Activated CD8-positive, alpha-beta T cell treated with anti-CD3 and anti-CD28 coated beads for 36 hours (primary cell): ENCODE data around the gene NAXE. TPM values are rescaled to one million over a fixed set of nuclear protein-coding genes. Genes with fewer than 3 reads are reported as not detected.
A peak's percentile ranks its signal among the peaks of the same experiment; 100 is the strongest.
"Not testable (repeated sequence)": the region's sequence is repeated elsewhere in the genome, so short reads cannot be mapped to it uniquely, and the experiment has no call there.

Source experiments
- ATAC-seq: fragments of 200-7000 bp; cut with Tn5 transposase; one replicate; pipeline ENCODE4 v1.10.0; 2021; ENCODE audit warnings: mild to moderate bottlenecking, moderate library complexity
- CTCF ChIA-PET: fragments of 350-600 bp; sonication (Branson Sonifier 250); formaldehyde crosslinking; loops from one replicate; lab custom pipeline; 2021; ENCODE audit warnings: antibody characterized with exemption; lab: Charles Lee
- POLR2A ChIA-PET: fragments of 350-600 bp; sonication (Branson Sonifier 250); formaldehyde crosslinking; loops from one replicate; lab custom pipeline; 2021; ENCODE audit warnings: antibody characterized with exemption; lab: Charles Lee
- DNase-seq: peaks from one replicate; pipeline ENCODE4 v3.0.0-alpha.2; 2020
- H3K27ac Mint-ChIP-seq: one replicate; pipeline ENCODE4 v1.8.0; 2021; ENCODE audit warnings: mild to moderate bottlenecking, mixed read lengths
- H3K27me3 Mint-ChIP-seq: one replicate; pipeline ENCODE4 v1.8.0; 2021; ENCODE audit warnings: mixed read lengths
- H3K36me3 Mint-ChIP-seq: one replicate; pipeline ENCODE4 v1.8.0; 2021; ENCODE audit warnings: low read depth, mixed read lengths
- H3K4me1 Mint-ChIP-seq: one replicate; pipeline ENCODE4 v1.8.0; 2021; ENCODE audit warnings: low read depth, mixed read lengths
- H3K4me3 Mint-ChIP-seq: one replicate; pipeline ENCODE4 v1.8.0; 2021; ENCODE audit warnings: mild to moderate bottlenecking, moderate library complexity, mixed read lengths
- H3K9me3 Mint-ChIP-seq: one replicate; pipeline ENCODE4 v1.8.0; 2021; ENCODE audit warnings: mixed read lengths
- CTCF ChIP-seq: fragments of 200-600 bp; IDR thresholded peaks from one replicate; pipeline ENCODE4 v1.8.0; 2022; ENCODE audit warnings: antibody characterized with exemption, mild to moderate bottlenecking
- intact Hi-C: fragments of 100-400 bp; cut with micrococcal nuclease; formaldehyde crosslinking; loops from one replicate; pipeline ENCODE4 v1.10.0; 2022
- total RNA-seq, 2 experiments: library from RNA; stranded (reverse); gene quantifications; one replicate each; pipeline ENCODE4 v1.2.3, GENCODE V29; 2021

Gene NAXE
- total RNA-seq, 2 experiments from 2014 or later: 65.4 to 68.6 TPM

- H3K27me3 Mint-ChIP-seq: no peaks in the 10 kb centered on the region
- ATAC-seq (peak; percentile 43), DNase-seq (peak; percentile 93)
- POLR2A ChIA-PET: interaction anchor here (1.4 kb wide), 1 partner anchor 9 kb away, joined by 3 read pairs; no protein-coding TSS in a partner anchor
- peak overlapping the region; percentile 90 for H3K4me3 Mint-ChIP-seq
- H3K4me1 Mint-ChIP-seq: peaks cover 15% of the 10 kb centered on the region
- peak overlapping the region; percentile 99 for H3K27ac Mint-ChIP-seq
- H3K9me3 Mint-ChIP-seq: no peaks in the 10 kb centered on the region
- CTCF ChIA-PET: interaction anchor here (1.2 to 3.1 kb wide), 6 partner anchors 8 to 138 kb away, joined by 3 to 12 read pairs (median 9); partner anchors contain the start of gene NAXE
- H3K36me3 Mint-ChIP-seq: peaks cover 25% of the 10 kb centered on the region
- intact Hi-C loops: loop anchor here (2.0 to 5.0 kb wide), 2 partner anchors 25 to 82 kb away; partner anchors contain the start of gene MEF2D
- peak; percentile 98 for TF ChIP-seq CTCF
Observed at GRCh38 chr1:156583821-156584622, 7.6 kb upstream of the NAXE start.

DNA sequence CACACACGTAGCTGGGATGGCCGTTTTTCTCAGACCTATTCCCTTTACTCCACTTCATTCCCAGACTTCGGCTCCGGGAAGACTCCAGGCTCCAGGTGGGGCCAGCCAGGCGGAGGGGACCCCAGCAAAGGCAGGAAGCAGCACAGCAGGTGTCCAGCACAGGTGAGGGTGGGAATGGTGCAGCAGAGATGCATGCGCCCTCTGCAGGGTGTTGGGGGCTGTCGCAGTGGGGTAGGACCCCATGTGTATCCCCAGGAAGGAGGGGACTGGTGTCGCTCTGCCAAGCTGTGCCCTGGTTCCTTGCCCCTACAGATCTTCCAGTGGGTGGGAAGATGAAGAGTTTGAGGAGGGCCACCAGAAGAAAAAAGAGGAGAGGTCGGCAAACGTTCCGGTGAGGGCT, 6.8 kb upstream of the NAXE start:
- Mint-ChIP-seq H3K27ac (no peak overlapping the region), H3K4me3 (no peak overlapping the region), H3K27me3 (no peaks in the 10 kb centered on the region), H3K9me3 (no peaks in the 10 kb centered on the region), H3K36me3 (peaks cover 25% of the 10 kb centered on the region), H3K4me1 (peaks cover 15% of the 10 kb centered on the region)
- DNase-seq: peak; percentile 34
- ChIA-PET CTCF (interaction anchor here (0.9 to 3.2 kb wide), 7 partner anchors 16 to 127 kb away, joined by 3 to 16 read pairs (median 6); partner anchors contain the start of gene GPATCH4), POLR2A (interaction anchor here (1.1 to 1.4 kb wide), 2 partner anchors 9 to 84 kb away, joined by 3 to 4 read pairs; no protein-coding TSS in a partner anchor)
- intact Hi-C loops: loop anchor here (5.0 kb wide), 1 partner anchor 83 kb away; the partner anchor contains the start of gene MEF2D
- no peak for ATAC-seq
- TF ChIP-seq CTCF: no peak

- ATAC-seq (no peak), DNase-seq (no peak)
- ChIA-PET CTCF (interaction anchor here (1.0 to 3.2 kb wide), 8 partner anchors 12 to 129 kb away, joined by 3 to 16 read pairs (median 4); no protein-coding TSS in a partner anchor), POLR2A (interaction anchor here (0.8 to 2.5 kb wide), 4 partner anchors 9 to 88 kb away, joined by 3 to 9 read pairs (median 4); no protein-coding TSS in a partner anchor)
- no peak overlapping the region for H3K4me3 Mint-ChIP-seq
- TF ChIP-seq CTCF: no peak
- H3K36me3 Mint-ChIP-seq: peaks cover 25% of the 10 kb centered on the region
- intact Hi-C loops: no loop called here
- no peak overlapping the region for H3K27ac Mint-ChIP-seq
- H3K27me3 Mint-ChIP-seq: no peaks in the 10 kb centered on the region
- H3K4me1 Mint-ChIP-seq: peaks cover 17% of the 10 kb centered on the region
- H3K9me3 Mint-ChIP-seq: no peaks in the 10 kb centered on the region
Observed at GRCh38 chr1:156586323-156586722, 5.3 kb upstream of the NAXE start.

- no peak for DNase-seq
- no peak overlapping the region for H3K27ac Mint-ChIP-seq
- H3K4me3 Mint-ChIP-seq: no peak overlapping the region
- no peak for TF ChIP-seq CTCF
- ChIA-PET POLR2A (interaction anchor here (0.8 to 2.5 kb wide), 4 partner anchors 9 to 89 kb away, joined by 3 to 9 read pairs (median 4); no protein-coding TSS in a partner anchor), CTCF (interaction anchor here (0.9 to 3.2 kb wide), 5 partner anchors 13 to 129 kb away, joined by 4 to 16 read pairs (median 5); no protein-coding TSS in a partner anchor)
- no peaks in the 10 kb centered on the region for H3K9me3 Mint-ChIP-seq
- ATAC-seq: no peak
- H3K27me3 Mint-ChIP-seq: no peaks in the 10 kb centered on the region
- H3K36me3 Mint-ChIP-seq: peaks cover 25% of the 10 kb centered on the region
- peaks cover 15% of the 10 kb centered on the region for H3K4me1 Mint-ChIP-seq
- intact Hi-C loops: no loop called here
Observed at GRCh38 chr1:156586892-156587477, 4.6 kb upstream of the NAXE start.

DNA sequence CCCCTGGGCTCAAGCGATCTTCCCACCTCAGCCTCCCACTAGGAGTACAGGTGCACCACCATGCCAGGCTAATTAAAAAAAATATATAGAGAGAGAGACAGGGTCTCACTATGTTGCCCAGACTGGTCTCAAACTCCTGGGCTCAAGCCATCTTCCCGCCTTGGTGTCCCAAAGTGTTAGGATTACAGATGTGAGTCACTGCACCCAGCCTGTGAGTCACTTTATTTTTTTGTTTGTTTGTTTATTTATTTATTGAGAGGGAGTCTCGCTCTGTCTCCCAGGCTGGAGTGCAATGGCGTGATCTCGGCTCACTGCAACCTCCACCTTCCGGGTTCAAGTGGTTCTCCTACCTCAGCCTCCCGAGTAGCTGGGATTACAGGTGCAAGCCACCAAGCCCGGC, 3.6 kb upstream of the NAXE start:
- Mint-ChIP-seq H3K4me1 (peaks cover 22% of the 10 kb centered on the region), H3K36me3 (peaks cover 27% of the 10 kb centered on the region)
- H3K9me3 Mint-ChIP-seq, H3K27ac Mint-ChIP-seq, H3K4me3 Mint-ChIP-seq, intact Hi-C loops, H3K27me3 Mint-ChIP-seq, ATAC-seq, DNase-seq: not testable (repeated sequence)
- ChIA-PET POLR2A (interaction anchor here (1.7 kb wide), 1 partner anchor 131 kb away, joined by 4 read pairs; no protein-coding TSS in a partner anchor), CTCF (interaction anchor here (1.4 to 4.5 kb wide), 4 partner anchors 13 to 107 kb away, joined by 4 to 20 read pairs (median 7); partner anchors contain the start of gene GPATCH4)
